Muscle layer of colon (tissue), 2 donors: ENCODE data around the gene ELAVL3.
A peak's percentile ranks its signal among the peaks of the same experiment; 100 is the strongest.
"Not testable (repeated sequence)": the region's sequence is repeated elsewhere in the genome, so short reads cannot be mapped to it uniquely, and the experiment has no call there.

Source experiments
- H3K27ac ChIP-seq: one replicate; pipeline ENCODE4 v1.7.0; 2013; ENCODE audit warnings: low read depth, mild to moderate bottlenecking, low read length, moderate library complexity
- H3K27me3 ChIP-seq, 2 donors: one replicate each; pipeline ENCODE4 v1.7.0; 2013; ENCODE audit warnings: low read length in 2 of 2, mild to moderate bottlenecking in 2 of 2; ENCODE audit not compliant: insufficient read depth in 2 of 2, control insufficient read depth in 1 of 2
- H3K36me3 ChIP-seq: one replicate; pipeline ENCODE4 v1.7.0; 2013; ENCODE audit warnings: mild to moderate bottlenecking, low read length; ENCODE audit not compliant: insufficient read depth
- H3K4me1 ChIP-seq: one replicate; pipeline ENCODE4 v1.7.0; 2013; ENCODE audit warnings: mild to moderate bottlenecking, low read length; ENCODE audit not compliant: insufficient read depth
- H3K4me3 ChIP-seq, 2 donors: one replicate each; pipeline ENCODE4 v1.7.0; 2013; ENCODE audit warnings: low read length in 2 of 2, low read depth in 1 of 2, mild to moderate bottlenecking in 1 of 2, moderate library complexity in 1 of 2
- H3K9ac ChIP-seq: one replicate; pipeline ENCODE4 v1.7.0; 2013; ENCODE audit warnings: low read length
- H3K9me3 ChIP-seq: one replicate; pipeline ENCODE4 v1.7.0; 2013; ENCODE audit warnings: mild to moderate bottlenecking, low read length
- donor health status: abdominal sarcoma.
- donor health status: Adenocarcinoma of cecum.

Gene ELAVL3

GRCh38 chr19:11446652-11447301 is 34.1 kb downstream of the ELAVL3 start:
- Histone ChIP-seq H3K36me3 (peaks cover 41% of the 10 kb centered on the region), H3K4me1 (no peaks in the 10 kb centered on the region), H3K9ac (no peak overlapping the region), H3K9me3 (no peaks in the 10 kb centered on the region), H3K27me3 (peaks cover 0 to 4% of the 10 kb centered on the region in 2 donors), H3K4me3 (no peak overlapping the region), H3K27ac (no peak overlapping the region)

- H3K4me1 ChIP-seq = no peaks in the 10 kb centered on the region
- H3K9me3 ChIP-seq = no peaks in the 10 kb centered on the region
- H3K36me3 ChIP-seq = peaks cover 46% of the 10 kb centered on the region
- no peak overlapping the region for H3K4me3 ChIP-seq
- H3K27me3 ChIP-seq = no peaks in the 10 kb centered on the region
- no peak overlapping the region for H3K9ac ChIP-seq
- H3K27ac ChIP-seq = no peak overlapping the region
These were observed 34.6 kb downstream of the ELAVL3 start for GRCh38 chr19:11446271-11446651.

- H3K36me3 ChIP-seq = peaks cover 53% of the 10 kb centered on the region
- H3K4me3 ChIP-seq = no peak overlapping the region
- H3K4me1 ChIP-seq = no peaks in the 10 kb centered on the region
- no peak overlapping the region for H3K27ac ChIP-seq
- no peaks in the 10 kb centered on the region for H3K27me3 ChIP-seq
- no peaks in the 10 kb centered on the region for H3K9me3 ChIP-seq
- H3K9ac ChIP-seq = no peak overlapping the region
These were observed 35.7 kb downstream of the ELAVL3 start for GRCh38 chr19:11445141-11445540.

GRCh38 chr19:11444059-11444458 is 36.8 kb downstream of the ELAVL3 start:
- Histone ChIP-seq H3K27ac (no peak overlapping the region), H3K9ac (no peak overlapping the region), H3K27me3 (no peaks in the 10 kb centered on the region), H3K36me3 (peaks cover 53% of the 10 kb centered on the region), H3K9me3 (no peaks in the 10 kb centered on the region), H3K4me3 (no peak overlapping the region), H3K4me1 (no peaks in the 10 kb centered on the region)

GRCh38 chr19:11437955-11438354 is 42.9 kb downstream of the ELAVL3 start:
- H3K4me1 ChIP-seq = peaks cover 16% of the 10 kb centered on the region
- H3K27me3 ChIP-seq = no peaks in the 10 kb centered on the region
- H3K9me3 ChIP-seq = no peaks in the 10 kb centered on the region
- no peak overlapping the region for H3K9ac ChIP-seq
- peaks cover 32% of the 10 kb centered on the region for H3K36me3 ChIP-seq
- no peak overlapping the region for H3K4me3 ChIP-seq
- no peak overlapping the region for H3K27ac ChIP-seq

GRCh38 chr19:11435833-11436313 is 45.0 kb downstream of the ELAVL3 start:
- H3K4me1 ChIP-seq = peaks cover 16% of the 10 kb centered on the region
- H3K27ac ChIP-seq = peak overlapping the region; percentile 57
- peak overlapping the region; percentile 81 to 95 for H3K4me3 ChIP-seq
- H3K36me3 ChIP-seq = peaks cover 15% of the 10 kb centered on the region
- peak overlapping the region; percentile 25 for H3K9ac ChIP-seq
- no peaks in the 10 kb centered on the region for H3K27me3 ChIP-seq
- no peaks in the 10 kb centered on the region for H3K9me3 ChIP-seq

- peaks cover 11% of the 10 kb centered on the region for H3K36me3 ChIP-seq
- peak within 1 kb of the TSS; percentile 25 for H3K9ac ChIP-seq
- no peaks in the 10 kb centered on the region for H3K9me3 ChIP-seq
- peaks cover 16% of the 10 kb centered on the region for H3K4me1 ChIP-seq
- H3K4me3 ChIP-seq = peak within 1 kb of the TSS; percentile 81 to 95
- H3K27me3 ChIP-seq = no peaks in the 10 kb centered on the region
- H3K27ac ChIP-seq = peak within 1 kb of the TSS; percentile 57
These were observed 45.6 kb downstream of the ELAVL3 start, which contains the start of the genes ODAD3 and PRKCSH for GRCh38 chr19:11435057-11435832. Gene ODAD3 (minus strand): TSS chr19:11435121. CDS start chr19:11435016, 105 bp downstream. Gene PRKCSH (plus strand): TSS chr19:11435635. CDS start chr19:11436118, 483 bp downstream.

- H3K36me3 ChIP-seq = peaks cover 11% of the 10 kb centered on the region
- no peak overlapping the region for H3K9ac ChIP-seq
- peak overlapping the region; percentile 56 for H3K27ac ChIP-seq
- no peaks in the 10 kb centered on the region for H3K27me3 ChIP-seq
- no peaks in the 10 kb centered on the region for H3K9me3 ChIP-seq
- H3K4me3 ChIP-seq = peak overlapping the region; percentile 24 to 72
- peaks cover 16% of the 10 kb centered on the region for H3K4me1 ChIP-seq
These were observed 46.2 kb downstream of the ELAVL3 start for GRCh38 chr19:11434703-11435056.

- H3K27ac ChIP-seq, H3K27me3 ChIP-seq, H3K9ac ChIP-seq, H3K4me3 ChIP-seq, H3K9me3 ChIP-seq: not testable (repeated sequence)
- Histone ChIP-seq H3K36me3 (peaks cover 11% of the 10 kb centered on the region), H3K4me1 (peaks cover 16% of the 10 kb centered on the region)
These were observed 47.3 kb downstream of the ELAVL3 start for GRCh38 chr19:11433526-11433925.

- Histone ChIP-seq H3K27ac (no peak overlapping the region), H3K9me3 (no peaks in the 10 kb centered on the region), H3K4me3 (no peak overlapping the region), H3K4me1 (peaks cover 8% of the 10 kb centered on the region), H3K9ac (no peak overlapping the region), H3K27me3 (peaks cover 18 to 26% of the 10 kb centered on the region in 2 donors), H3K36me3 (no peaks in the 10 kb centered on the region)
These were observed 54.2 kb downstream of the ELAVL3 start for GRCh38 chr19:11426656-11427055.

- no peak overlapping the region for H3K9ac ChIP-seq
- H3K4me3 ChIP-seq = no peak overlapping the region
- H3K36me3 ChIP-seq = no peaks in the 10 kb centered on the region
- H3K27ac ChIP-seq = no peak overlapping the region
- H3K27me3 ChIP-seq = peaks cover 26 to 33% of the 10 kb centered on the region in 2 donors
- H3K9me3 ChIP-seq = no peaks in the 10 kb centered on the region
- H3K4me1 ChIP-seq = peaks cover 16% of the 10 kb centered on the region
These were observed 55.0 kb downstream of the ELAVL3 start for GRCh38 chr19:11425719-11426457.
